Lower lobe of right lung (tissue), 2 donors: ENCODE results near the gene AFAP1L1. TPM values are rescaled to one million over a fixed set of nuclear protein-coding genes. Genes with fewer than 3 reads are reported as not detected.

Experiments
- ATAC-seq, 2 donors: fragments of 200-7000 bp; cut with Tn5 transposase; one replicate each; pipeline ENCODE4 v1.9.1; 2020 to 2022; ENCODE audit warnings: mild to moderate bottlenecking in 2 of 2, moderate library complexity in 2 of 2
- DNase-seq: peaks from one replicate; pipeline ENCODE4 v3.0.0-alpha.2; 2020
- H3K27ac ChIP-seq: fragments of 200-600 bp; one replicate; pipeline ENCODE4 v1.8.0; 2022
- H3K27me3 ChIP-seq: fragments of 200-600 bp; one replicate; pipeline ENCODE4 v1.8.0; 2022; ENCODE audit warnings: low read depth
- H3K36me3 ChIP-seq: fragments of 200-600 bp; one replicate; pipeline ENCODE4 v1.8.0; 2022; ENCODE audit warnings: mild to moderate bottlenecking
- H3K4me1 ChIP-seq: fragments of 200-600 bp; one replicate; pipeline ENCODE4 v1.8.0; 2022
- H3K4me3 ChIP-seq: fragments of 200-600 bp; one replicate; pipeline ENCODE4 v1.8.0; 2022; ENCODE audit warnings: mild to moderate bottlenecking
- H3K9me3 ChIP-seq: fragments of 200-600 bp; one replicate; pipeline ENCODE4 v1.8.0; 2022
- intact Hi-C: fragments of 100-400 bp; cut with DNase I; formaldehyde crosslinking; loops from one replicate; pipeline ENCODE4 v1.11.0; 2022
- total RNA-seq: library from RNA; stranded (reverse); fragmentation: NEBNext Ultra II Directional; extraction: Animal tissue kit (Norgen Biotek cat#: 25700); gene quantifications from one replicate; pipeline ENCODE4 v1.2.1, GENCODE V29; 2021
- TF ChIP-seq, protein P1 (sequence below): fragments of 200-600 bp; IDR thresholded peaks from one replicate; pipeline ENCODE4 v1.8.0; 2022; ENCODE audit warnings: antibody characterized with exemption, mild to moderate bottlenecking
- donor health status: DM: no; HTN: yes; CAD: no; lungs with severe emphysema.

AFAP1L1 gene
- total RNA-seq, 1 donor from 2014 or later = 26.6 TPM

DNA sequence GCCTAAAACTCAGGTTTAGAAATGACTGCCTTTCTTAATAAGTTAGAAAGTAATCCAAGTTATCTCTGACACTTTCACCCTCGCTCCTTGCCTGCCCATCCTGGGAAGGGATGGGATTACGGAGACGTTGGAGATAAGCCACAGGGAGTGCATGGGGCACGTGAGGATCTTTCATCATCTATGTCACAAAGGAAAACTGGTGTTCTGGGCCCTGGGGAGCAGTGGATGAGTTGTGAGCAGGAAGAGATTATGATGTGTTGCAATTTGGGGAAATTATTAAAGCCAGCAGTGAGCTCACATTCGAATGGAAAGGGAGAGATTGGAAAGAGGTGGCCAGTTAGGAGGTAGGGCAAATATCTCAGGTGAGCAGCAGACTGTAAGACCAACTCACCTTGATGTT is 12.8 kb downstream of the AFAP1L1 start:
- intact Hi-C loops = no loop called here
- Histone ChIP-seq H3K9me3 (no peaks in the 10 kb centered on the region), H3K27ac (peak overlapping the region; percentile 10), H3K4me3 (no peak overlapping the region), H3K27me3 (no peaks in the 10 kb centered on the region), H3K4me1 (peaks cover 37% of the 10 kb centered on the region), H3K36me3 (no peaks in the 10 kb centered on the region)
- TF ChIP-seq, protein P1, sequence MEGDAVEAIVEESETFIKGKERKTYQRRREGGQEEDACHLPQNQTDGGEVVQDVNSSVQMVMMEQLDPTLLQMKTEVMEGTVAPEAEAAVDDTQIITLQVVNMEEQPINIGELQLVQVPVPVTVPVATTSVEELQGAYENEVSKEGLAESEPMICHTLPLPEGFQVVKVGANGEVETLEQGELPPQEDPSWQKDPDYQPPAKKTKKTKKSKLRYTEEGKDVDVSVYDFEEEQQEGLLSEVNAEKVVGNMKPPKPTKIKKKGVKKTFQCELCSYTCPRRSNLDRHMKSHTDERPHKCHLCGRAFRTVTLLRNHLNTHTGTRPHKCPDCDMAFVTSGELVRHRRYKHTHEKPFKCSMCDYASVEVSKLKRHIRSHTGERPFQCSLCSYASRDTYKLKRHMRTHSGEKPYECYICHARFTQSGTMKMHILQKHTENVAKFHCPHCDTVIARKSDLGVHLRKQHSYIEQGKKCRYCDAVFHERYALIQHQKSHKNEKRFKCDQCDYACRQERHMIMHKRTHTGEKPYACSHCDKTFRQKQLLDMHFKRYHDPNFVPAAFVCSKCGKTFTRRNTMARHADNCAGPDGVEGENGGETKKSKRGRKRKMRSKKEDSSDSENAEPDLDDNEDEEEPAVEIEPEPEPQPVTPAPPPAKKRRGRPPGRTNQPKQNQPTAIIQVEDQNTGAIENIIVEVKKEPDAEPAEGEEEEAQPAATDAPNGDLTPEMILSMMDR = no peak
- DNase-seq = no peak
- peak in 1 of 2 donors; percentile 49 for ATAC-seq

DNA sequence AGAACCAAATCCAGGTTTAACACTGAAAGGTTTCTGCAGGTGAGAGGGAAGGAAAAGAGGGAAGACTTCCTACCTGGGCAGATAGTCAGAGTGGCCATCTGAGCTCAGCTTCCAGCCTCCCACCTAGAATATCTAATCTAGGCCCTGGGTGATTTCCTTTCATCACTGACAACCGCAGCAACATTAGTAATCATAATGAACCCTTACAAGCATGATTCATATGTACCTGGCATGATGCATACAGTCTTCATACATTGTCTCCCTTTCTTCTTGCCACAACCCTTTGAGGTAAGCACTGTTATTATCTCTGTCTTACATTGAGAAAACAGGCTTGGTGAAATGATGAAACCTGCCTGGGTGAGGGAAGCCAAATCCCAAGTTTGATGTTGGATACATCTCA is 13.5 kb downstream of the AFAP1L1 start:
- intact Hi-C loops = no loop called here
- DNase-seq (no peak), ATAC-seq (no peak)
- H3K27me3 ChIP-seq = no peaks in the 10 kb centered on the region
- H3K4me1 ChIP-seq = peaks cover 33% of the 10 kb centered on the region
- H3K27ac ChIP-seq = no peak overlapping the region
- no peak overlapping the region for H3K4me3 ChIP-seq
- no peaks in the 10 kb centered on the region for H3K9me3 ChIP-seq
- no peaks in the 10 kb centered on the region for H3K36me3 ChIP-seq
- TF ChIP-seq, protein P1 = no peak

DNA sequence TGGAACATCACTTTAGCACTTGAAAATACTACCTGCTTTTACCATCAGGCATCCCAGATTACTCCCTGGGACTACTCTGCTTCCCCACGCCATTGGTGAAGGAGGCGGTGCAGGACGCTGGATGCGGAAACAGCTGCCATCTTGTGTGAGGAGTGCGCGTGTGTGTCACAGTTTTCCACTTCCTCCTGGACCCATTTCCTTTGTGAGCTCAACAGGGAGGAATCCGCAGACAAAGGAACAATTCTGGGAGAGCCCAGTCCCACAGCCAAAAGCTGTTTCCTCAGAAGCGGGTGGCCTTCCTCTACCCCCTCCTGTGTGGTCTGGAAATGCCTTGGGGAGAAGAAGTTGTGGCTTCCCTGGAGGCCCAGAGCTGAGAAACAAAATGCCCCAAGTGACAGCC is 16.8 kb downstream of the AFAP1L1 start:
- no peaks in the 10 kb centered on the region for H3K9me3 ChIP-seq
- TF ChIP-seq, protein P1 = no peak
- no peaks in the 10 kb centered on the region for H3K27me3 ChIP-seq
- no peak overlapping the region for H3K4me3 ChIP-seq
- DNase-seq = no peak
- intact Hi-C loops = no loop called here
- no peaks in the 10 kb centered on the region for H3K36me3 ChIP-seq
- H3K27ac ChIP-seq = peak overlapping the region; percentile 72
- peaks cover 29% of the 10 kb centered on the region for H3K4me1 ChIP-seq
- ATAC-seq = peak; percentile 54

DNA sequence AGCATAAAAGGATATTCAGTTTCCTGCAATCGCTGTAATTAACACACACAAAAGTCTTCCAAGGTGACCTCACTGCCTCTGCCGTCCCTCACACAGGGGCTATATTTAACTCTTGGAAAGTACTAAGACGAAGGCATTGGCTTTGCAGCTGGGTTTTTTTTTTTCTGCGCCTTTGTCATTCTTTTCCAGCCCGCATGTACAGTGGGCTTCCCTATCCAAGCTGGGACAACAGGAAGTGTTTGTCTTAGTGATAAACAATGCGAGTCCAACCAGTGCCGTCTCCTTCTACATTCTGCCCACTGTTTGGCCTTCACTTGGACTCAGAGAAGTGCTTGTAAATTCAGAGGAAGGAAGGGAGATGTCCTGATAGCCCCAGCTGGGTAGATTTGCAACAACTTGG is 17.6 kb downstream of the AFAP1L1 start:
- Histone ChIP-seq H3K9me3 (no peaks in the 10 kb centered on the region), H3K27me3 (no peaks in the 10 kb centered on the region), H3K4me3 (peak overlapping the region; percentile 14), H3K36me3 (no peaks in the 10 kb centered on the region), H3K4me1 (peaks cover 20% of the 10 kb centered on the region), H3K27ac (peak overlapping the region; percentile 72)
- DNase-seq = no peak
- TF ChIP-seq, protein P1 = no peak
- ATAC-seq = peak; percentile 16 to 46
- intact Hi-C loops = no loop called here

DNA sequence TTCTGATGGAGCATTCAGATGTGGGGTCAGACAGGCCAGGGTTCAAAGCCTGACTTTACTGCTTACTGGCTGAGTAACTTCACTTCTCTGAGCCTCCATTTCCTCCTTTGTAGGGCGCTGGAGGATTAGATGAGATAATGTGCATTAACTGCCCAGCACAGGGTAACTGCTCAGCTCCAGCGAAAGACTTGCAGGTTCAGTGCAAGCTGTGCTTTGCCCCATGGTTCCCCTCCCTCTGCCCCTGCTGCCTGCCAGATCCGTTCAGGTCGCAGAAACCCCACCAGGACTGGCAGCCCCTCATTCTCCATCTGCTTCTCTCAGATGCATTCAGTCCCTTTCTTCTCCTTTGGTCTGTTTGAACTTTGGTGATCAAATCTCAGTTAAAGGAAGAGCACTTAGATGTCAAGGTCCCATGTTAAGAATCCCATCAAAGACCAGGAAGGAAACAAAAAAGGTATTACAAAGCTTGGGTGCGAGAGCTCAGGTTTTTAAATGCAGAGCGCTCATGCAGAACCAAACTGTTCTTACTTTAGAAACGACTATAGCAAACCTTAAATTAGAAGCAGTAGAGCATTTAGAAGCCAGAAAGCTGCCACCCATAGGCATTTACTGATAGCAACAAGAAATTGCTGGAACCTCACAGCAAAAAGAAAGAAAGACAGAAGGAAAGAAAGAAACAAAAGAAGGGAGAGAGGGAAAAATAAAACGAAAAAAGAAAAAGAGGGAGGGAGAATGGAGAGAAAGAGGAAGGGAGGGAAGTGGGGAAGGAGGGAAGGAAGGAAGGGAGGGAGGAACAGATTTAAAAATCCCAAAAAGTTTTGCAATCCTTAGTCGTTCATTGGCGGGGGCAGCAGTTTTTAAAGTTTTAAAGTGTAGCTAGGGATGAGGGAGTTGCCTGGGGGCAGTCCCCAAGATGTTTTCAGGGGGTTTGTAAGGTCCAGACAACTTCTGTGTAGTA is 23.5 kb downstream of the AFAP1L1 start:
- DNase-seq (no peak), ATAC-seq (no peak)
- no peak overlapping the region for H3K4me3 ChIP-seq
- no peaks in the 10 kb centered on the region for H3K36me3 ChIP-seq
- TF ChIP-seq, protein P1 = no peak
- H3K27me3 ChIP-seq = no peaks in the 10 kb centered on the region
- no peaks in the 10 kb centered on the region for H3K9me3 ChIP-seq
- peaks cover 27% of the 10 kb centered on the region for H3K4me1 ChIP-seq
- intact Hi-C loops = no loop called here
- H3K27ac ChIP-seq = no peak overlapping the region
